A549 (cell line): Measurements from ENCODE around the gene GPAT2.
"Not testable (repeated sequence)": the region's sequence is repeated elsewhere in the genome, so short reads cannot be mapped to it uniquely, and the experiment has no call there.

Source experiments
- BHLHE40 ChIP-seq: IDR thresholded peaks from 2 replicates; pipeline ENCODE4 v1.6.1; 2012; ENCODE audit warnings: low read depth, low read length, inconsistent platforms
- CTCF ChIP-seq: fragments of >200 bp; sonication (Bioruptor Twin); formaldehyde crosslinking; IDR thresholded peaks from 3 replicates; pipeline ENCODE4 v1.5.1; 2016
- MAFK ChIP-seq: fragments of 450-650 bp; IDR thresholded peaks from 2 replicates; pipeline ENCODE4 v1.6.1; 2014; ENCODE audit not compliant: partially characterized antibody
- MAZ ChIP-seq: fragments of 150-350 bp; IDR thresholded peaks from 2 replicates; pipeline ENCODE4 v1.6.1; 2014; ENCODE audit warnings: antibody characterized with exemption, low read depth, low read length, borderline replicate concordance
- NR3C1 ChIP-seq: fragments of >200 bp; sonication (Bioruptor Twin); formaldehyde crosslinking; IDR thresholded peaks from 3 replicates; pipeline ENCODE4 v1.6.1; 2017
- RAD21 ChIP-seq, 2 experiments: fragments of >200 bp in 1 of 2; sonication (Bioruptor Twin) in 1 of 2; formaldehyde crosslinking in 1 of 2; IDR thresholded peaks in 1 of 2; conservative IDR thresholded peaks in 1 of 2; 2 replicates in 1 of 2; 3 replicates in 1 of 2; pipeline ENCODE4 v1.6.1; 2012 to 2018; ENCODE audit warnings: inconsistent platforms in 1 of 2
- TFCP2L1 ChIP-seq: fragments of 250-450 bp; sonication (Bioruptor Pico); IDR thresholded peaks from 2 replicates; pipeline ENCODE4 v1.5.0; 2021; ENCODE audit warnings: mild to moderate bottlenecking
- ZNF302 ChIP-seq: fragments of 250-450 bp; sonication (Bioruptor Pico); IDR thresholded peaks from 2 replicates; pipeline ENCODE4 v1.9.0; 2021; ENCODE audit warnings: inconsistent platforms, mild to moderate bottlenecking, moderate library complexity

DNA sequence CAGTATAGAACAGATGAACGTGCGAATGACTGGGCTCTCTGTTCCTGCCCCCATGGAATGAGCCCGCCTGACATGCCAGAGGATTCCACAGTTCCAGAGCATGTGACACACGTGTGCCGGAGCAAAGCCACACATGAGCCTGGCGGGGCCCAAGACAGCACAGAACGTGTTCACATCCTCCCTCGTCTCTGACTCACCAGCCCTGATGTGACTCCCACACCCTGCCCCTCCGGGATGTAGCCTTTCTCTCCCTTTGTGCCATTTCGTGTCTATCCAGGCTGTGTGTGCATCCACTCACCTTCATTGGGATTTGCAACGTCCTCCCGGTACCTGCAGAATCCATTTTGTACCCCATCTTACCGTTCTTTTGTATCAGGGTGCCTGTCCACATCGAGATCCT, 838 bp upstream of the GPAT2 start:
- not testable (repeated sequence) for TF ChIP-seq CTCF; ZNF302 (CRISPR knock-in tag); RAD21 (conservative IDR thresholded peaks at IDR 0.05 in 1 of 2, IDR thresholded peaks at IDR 0.05 in 1 of 2); BHLHE40; TFCP2L1 (CRISPR knock-in tag); MAFK; NR3C1; MAZ
